Stimulated activated CD4-positive, alpha-beta T cell treated with anti-CD3 and anti-CD28 coated beads, Interleukin-12 subunit alpha, Interleukin-12 subunit beta, amount 100 ng/mL, for 48 hours (primary cell): ENCODE measurements around the gene FSTL4.

Source experiments
- DNase-seq, 3 donors: peaks; one replicate each; pipeline ENCODE4 v3.0.0-alpha.2; 2020; ENCODE audit warnings: low read depth in 2 of 3, low spot score in 1 of 3

Gene FSTL4

DNA sequence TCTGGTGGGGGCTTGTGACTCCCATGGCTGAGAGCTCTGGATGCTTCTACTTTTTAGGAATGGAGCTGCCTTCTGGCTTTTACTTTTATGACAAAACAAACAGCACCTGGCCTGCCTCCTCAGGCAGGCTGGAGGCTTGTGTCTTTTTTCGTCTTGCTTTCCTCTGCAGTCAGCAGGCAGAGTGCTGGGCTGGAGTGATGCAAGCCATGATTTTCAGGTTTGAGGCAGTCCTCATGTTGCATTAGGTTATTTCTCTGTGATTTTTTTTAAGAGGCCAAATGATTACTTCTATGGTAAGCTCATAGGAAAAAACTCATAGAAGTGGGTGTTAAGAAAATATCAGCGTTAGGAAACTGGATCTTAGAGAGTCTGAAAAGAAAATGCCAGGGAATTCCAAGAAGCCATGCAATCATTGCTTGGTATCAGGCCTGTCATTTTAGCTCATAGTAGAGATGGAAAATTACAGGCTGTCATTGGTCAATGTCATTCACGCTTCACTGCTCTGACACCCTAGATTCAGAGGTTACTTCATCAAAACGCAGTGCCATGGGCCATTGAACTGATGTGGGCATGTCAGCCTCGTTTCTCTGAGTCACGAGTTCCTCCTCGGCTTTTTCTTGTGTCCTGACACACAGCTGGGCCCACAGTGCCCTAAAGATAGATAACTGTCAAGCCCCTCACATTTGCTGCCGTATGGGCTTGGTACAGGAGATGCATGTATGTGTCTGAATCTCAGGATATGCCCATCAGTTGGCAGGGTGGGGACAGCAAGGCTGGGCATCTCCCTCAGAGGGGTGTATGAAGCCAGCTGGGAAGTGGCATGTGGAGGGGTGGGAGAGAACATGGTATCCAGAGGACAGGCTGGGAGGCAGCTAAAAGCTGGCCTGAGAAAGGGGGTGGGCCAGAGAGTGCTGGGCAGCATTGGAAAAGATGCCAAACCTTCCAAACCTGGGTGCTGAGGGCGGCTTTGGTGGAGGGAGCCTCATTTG, 408.7 kb downstream of the FSTL4 start:
- DNase-seq = no peak

DNA sequence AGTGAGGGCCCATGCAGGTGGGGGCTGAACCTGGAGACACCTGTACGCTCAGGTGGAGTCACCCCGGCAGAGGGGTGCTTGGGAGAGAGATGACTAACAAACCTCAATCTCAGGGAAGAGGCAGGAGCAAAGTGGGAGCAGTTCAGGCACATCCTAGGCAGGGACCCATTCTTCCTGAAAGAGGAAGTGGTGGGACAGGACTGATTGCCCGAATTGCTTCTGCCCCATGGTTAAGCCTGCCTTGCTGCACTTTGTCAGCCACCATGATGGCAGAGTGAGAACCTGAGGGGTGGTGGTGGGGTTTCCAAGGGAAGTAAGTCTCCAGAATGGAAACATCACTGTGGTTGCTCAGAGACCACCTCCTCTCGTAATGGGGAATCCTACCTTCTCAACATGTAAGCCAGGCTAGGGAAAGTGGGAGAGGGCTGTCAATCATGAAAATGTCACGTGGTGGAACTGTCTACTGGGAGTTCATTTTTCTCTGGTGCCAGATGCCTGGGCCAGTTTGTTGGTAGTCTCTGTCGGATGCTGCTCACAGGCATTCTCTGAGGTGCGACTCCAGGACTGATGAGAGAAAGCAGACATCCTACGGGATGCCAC, 410.2 kb downstream of the FSTL4 start:
- no peak for DNase-seq

DNA sequence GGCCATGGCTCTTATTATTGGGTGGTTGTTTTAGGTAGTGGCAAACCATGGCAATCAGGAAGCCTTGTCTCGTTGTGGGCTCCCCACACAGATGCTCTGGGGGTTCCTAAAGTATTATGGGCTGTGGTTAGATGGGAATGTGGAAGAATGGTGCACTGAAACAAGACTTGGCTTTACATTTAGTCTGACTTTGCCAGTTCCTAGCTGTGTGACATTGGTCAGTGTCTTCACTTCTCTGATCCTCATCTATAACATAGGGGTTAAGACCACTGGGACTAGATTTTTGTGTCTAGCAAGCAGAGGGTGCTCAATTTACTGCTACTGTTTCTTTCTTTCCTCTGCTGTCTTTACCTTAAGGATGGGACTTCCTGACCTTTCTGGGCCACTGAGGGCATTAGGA, 411.0 kb downstream of the FSTL4 start:
- no peak for DNase-seq

DNA sequence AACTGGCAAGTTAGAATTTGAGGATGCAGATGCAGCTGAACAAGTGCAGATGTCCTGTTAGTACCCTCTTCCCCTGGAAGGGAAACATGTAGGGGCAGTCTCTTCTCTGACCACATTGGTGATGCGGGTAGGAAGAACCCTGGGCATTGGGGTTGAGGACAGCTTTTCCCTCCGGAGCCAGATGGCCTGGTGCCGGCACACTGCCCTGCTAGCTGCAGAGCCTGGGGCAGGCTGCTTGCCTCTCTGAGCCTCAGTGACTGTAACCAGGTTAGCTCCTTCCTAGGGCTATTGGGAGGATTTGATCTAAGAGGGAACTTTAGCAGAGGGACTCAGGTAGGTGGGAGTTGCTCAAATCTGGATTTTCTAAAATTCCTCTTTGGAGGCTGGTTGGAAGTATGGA, 412.1 kb downstream of the FSTL4 start:
- no peak for DNase-seq

DNA sequence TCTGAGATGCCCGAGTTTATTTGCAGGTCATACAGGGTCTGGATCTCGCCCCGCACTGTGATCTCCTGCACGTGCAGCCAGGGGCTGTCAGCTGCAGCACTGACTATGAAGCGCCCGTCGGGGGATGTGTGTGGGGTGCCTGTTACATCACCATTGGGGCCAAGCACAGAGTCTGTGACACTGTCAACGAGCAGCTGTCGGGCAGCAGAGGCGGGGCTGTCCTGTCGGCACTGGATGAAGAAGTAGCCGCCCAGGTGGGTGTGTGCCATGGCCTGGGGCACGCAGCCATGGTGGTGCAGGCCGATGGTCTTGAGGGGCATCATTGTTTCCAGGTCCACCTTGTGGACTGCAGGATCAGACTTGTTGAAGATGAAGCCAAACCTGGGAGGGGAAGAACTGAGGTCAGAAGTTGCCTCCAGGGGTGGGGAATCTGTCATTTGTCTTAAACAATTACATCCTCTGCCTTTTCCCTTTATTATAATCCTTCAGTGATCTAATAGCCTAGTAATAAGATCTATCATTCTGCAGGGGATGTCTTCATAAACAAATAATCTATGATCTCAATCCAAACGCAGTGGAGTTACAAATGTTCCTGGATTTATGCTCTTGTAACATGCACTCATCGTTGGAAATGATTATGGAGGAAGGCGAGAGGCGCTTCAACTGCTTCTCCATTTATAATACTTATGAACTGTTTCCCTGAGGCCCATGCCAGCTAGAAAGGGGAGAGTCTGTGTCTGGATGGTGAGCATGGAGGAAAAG, 412.7 kb downstream of the FSTL4 start:
- DNase-seq = no peak

DNA sequence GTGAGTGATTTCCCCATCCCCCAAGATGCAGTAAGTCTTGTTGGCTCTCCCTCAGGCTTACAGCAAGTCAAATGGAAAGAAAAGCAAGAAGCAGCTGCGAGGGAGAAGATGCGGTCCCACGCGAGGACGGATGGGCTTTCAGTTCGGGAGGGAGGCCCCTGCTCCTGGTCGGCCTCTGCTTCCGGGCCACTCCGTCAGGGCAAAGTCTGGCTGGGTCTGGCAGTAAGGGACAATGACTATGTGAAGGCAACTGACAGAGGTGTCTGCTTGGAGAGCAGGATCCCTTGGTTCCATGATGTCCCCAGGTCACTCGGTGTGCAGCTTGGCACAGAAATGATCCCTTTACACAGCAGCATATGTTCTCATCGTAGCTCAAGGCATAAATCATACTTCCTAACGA, 413.8 kb downstream of the FSTL4 start:
- DNase-seq = no peak

- DNase-seq = no peak
Measured at GRCh38 chr5:133196441-133197085, 415.8 kb downstream of the FSTL4 start.

- DNase-seq = no peak
Measured at GRCh38 chr5:133195250-133195649, 417.1 kb downstream of the FSTL4 start.

DNA sequence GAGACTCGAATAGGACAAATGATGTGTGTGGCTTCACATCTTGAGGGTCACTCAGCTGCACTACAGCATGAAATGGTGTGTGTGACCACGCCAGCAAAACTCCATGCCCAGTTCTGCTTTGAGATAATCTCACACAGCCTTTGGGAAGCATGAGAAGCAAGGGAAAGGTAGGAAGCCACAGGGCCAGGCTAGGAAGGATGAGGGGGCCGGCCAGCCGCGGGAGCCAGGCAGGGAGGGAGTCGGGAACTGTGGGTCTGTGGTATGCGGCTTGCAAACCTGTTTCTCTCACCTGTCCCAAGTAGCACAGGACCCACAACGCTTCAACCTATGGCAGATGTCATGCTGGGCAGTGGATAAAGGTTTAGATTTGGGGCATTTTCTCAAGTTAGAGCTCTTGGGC, 418.5 kb downstream of the FSTL4 start:
- DNase-seq = no peak

DNA sequence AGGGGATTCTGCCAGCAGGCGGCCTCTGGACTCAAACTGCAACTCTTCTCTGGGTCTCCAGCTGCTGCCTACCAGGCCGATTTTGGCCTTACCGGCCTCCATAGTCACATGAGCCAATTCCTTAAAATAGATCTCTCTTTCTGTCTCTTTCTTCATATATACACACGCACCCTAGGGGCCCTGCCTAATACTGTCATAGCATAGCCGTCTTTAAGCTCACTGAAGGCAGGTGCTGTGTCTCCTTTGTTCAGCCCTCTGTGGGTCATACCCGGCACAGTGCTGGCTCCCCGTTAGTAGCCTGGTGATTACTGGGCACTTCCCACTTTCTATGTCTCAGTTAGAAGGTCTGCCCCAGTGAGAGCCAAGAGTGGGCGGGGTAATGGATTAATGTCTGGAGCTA, 419.6 kb downstream of the FSTL4 start:
- no peak for DNase-seq

DNA sequence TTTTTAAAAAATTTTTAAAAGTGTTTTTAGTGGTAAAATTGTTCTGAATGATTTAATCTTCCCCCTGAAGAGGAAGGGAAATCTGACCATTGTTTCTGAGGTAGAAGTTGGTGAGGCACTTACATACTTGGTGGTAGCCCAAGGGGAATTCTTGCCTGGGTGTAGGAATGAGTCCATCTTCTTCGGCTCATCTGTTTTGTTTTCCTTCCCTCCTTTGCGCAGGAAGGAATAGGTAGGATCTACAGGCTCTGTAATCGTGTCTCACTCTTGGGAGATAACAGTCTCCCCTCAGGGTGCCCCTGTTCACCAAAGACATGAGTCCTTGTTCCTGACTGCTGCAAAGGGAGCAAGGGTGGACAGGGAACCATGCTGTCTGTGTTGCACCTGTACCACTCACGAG, 422.5 kb downstream of the FSTL4 start:
- DNase-seq = no peak

- DNase-seq = no peak
Measured at GRCh38 chr5:133179405-133179804, 432.9 kb downstream of the FSTL4 start.

GRCh38 chr5:133170756-133171387, 441.5 kb downstream of the FSTL4 start:
- DNase-seq = peak in 2 of 3 donors; percentile 4 to 6

DNA sequence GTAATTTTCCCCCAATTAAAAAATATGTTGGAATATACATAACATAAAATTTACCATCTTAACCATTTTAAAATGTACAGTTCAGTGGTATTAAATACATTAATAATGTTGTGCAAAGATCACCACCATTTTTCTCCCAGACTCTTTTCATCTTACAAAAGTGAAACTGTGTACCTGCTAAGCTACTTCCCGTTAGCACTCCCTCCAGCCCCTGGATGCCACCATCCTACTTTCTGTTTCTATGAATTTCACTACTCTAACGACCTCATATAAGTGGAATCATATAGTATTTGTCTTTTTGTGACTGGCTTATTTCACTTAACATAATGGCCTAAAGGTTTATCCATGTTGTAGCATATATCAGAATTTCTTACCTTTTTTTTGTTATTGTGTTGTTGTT, 447.6 kb downstream of the FSTL4 start:
- no peak for DNase-seq

DNA sequence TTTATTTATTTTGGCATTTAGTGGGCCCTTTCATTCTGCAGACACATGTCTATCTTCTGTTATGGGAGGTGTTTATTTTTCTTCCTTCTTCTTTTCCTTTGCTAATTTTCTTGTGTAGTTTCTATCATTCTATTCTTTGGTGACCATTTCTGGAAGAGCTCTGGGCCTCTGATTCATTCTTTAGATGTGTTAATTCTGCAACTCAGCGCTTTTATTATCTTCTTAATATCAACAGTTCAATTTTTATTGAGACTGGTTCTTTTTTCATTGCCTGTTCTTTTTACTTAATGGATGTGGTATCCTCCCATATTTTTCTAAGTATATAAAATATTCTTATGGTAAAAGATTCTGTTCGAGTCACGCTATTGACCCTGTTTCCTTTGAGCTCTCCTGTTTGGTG, 448.5 kb downstream of the FSTL4 start:
- DNase-seq = no peak

DNA sequence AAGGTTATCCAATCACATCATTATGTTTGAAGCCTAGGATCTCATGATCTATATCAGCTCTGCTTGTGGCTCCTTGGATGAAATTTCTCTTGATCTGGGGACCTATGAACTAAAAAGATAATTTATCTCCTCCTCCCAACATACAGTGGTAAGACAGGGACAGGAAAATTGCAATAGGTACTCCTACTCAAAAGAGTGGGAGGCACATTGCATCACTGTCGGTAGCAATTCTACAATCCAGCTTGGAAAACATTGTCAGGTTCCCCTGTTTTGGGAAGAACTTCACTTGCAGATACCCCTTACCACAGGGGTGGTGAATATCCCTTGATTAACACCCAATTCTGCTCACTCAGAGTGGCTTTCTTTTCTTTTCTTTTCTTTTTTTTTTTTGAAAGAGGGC, 452.8 kb downstream of the FSTL4 start:
- no peak for DNase-seq

GRCh38 chr5:133155326-133155969, 456.9 kb downstream of the FSTL4 start:
- DNase-seq = no peak

- DNase-seq = no peak
Measured at GRCh38 chr5:133154274-133155075, 457.9 kb downstream of the FSTL4 start.

- DNase-seq = no peak
Measured at GRCh38 chr5:133150909-133151544, 461.3 kb downstream of the FSTL4 start.
